Activated T-helper 1 cell treated with anti-CD3 and anti-CD28 coated beads, Interleukin-2, amount 50 U/mL, for 16 hours (primary cell): Measurements from ENCODE around the gene KIF12.

Experiments used
- DNase-seq, 2 donors: peaks; one replicate each; pipeline ENCODE4 v3.0.0-alpha.2; 2020; ENCODE audit warnings: low read depth in 1 of 2, low spot score in 1 of 2

KIF12 gene

DNA sequence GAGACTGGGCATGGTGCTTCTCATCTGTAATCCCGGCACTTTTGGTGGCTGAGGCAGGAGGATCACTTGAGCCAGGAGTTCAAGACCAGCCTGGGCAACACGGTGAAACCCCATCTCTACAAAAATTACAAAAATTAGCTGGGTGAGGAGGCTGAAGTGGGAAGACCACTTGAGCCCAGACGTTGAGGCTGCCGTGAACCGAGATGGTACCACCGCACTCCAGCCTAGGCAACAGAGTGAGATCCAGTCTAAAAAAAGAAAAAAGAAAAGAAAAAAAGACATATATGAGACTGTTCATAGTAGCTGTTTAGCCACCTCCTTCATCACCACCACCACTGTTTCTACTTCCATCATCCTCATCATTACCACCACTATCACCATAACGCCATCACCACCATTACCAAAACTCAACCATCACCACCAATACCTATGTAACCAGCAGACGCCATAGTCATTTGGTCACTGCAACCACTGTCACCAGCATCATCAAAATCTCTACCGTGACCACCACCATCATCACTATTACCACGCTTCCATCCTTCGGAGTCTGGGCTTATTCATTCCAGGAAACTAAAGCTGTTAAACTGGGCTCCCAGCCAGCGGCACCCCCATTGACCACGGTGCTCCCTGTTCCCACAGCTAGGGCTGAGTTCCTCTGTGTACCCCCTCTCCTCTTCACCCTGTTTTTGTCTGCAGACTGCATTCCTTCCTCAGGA is 8.4 kb upstream of the KIF12 start:
- DNase-seq: no peak

- no peak for DNase-seq
Observed at GRCh38 chr9:114105236-114105635, 6.1 kb upstream of the KIF12 start.

DNA sequence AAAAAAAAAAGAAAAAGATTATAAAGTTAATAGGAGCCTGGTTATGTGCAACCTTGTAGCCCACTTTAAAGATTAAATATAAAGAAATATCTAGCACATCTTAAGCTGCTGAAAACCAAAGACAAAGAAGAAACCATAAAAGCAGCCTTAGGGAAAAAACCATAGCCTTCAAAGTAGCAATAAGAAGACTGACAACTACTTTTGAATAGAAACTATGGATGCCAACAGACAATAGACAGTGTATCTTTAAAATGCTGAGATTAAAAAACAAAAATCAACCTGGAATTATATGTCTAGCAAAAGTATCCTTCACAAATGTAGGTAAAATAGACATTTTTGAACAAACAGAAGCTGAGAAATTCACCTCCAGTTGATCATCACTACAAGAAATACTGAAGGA is 3.4 kb upstream of the KIF12 start:
- DNase-seq: no peak

DNA sequence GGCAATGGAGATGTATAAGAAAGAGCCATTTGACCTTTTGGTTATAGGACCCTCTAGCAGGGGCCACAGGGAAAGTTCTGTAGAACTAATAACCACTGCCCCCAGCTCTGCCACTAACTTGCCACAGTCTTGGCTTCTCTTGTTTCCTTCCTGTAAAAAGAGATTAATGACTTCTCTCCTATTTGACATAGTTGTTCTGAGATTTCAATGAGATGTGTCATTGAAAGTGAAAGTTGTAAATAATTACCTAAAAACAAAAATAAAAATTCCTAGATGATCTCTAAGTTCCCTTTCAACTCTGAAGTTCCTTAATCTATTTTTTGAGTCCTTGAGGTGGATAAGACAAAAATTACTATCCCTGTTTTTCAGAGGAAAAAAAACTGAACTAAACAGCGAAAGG is 1.4 kb upstream of the KIF12 start:
- DNase-seq: no peak

DNA sequence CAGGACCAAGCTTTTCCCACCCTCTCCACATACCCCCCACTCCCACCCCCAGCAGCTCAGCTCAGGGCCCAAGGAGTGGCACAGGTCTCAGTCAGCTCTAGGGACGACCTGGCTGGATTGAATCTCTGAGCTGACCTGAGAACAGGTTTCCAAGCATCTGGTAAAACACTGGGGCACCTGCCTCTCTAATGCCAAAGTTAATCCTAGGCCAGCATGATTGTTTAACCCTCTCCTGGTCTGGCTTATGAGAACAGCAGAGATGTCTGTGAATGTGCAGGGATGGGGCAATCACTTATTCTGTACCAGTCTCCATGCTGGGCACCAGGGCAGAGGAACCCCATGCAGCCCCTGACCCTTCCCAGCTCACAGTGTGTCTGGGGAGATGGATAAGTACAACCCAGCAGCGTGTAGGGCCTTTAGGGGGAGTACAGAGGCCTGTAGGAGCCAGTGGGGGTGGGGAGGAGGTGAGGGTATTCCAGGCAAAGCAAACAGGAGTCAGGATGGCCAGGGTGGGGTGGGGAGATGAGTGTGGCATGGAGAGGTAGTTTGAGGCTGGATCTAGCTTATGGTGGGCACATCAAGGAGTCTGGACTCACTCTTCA is 678 bp upstream of the KIF12 start:
- DNase-seq: no peak

GRCh38 chr9:114098021-114098935 is 814 bp downstream of the KIF12 start:
- DNase-seq: no peak

- no peak for DNase-seq
Observed at GRCh38 chr9:114097613-114098020, 1.5 kb downstream of the KIF12 start.

- no peak for DNase-seq
Observed at GRCh38 chr9:114096866-114097612, 2.1 kb downstream of the KIF12 start.

DNA sequence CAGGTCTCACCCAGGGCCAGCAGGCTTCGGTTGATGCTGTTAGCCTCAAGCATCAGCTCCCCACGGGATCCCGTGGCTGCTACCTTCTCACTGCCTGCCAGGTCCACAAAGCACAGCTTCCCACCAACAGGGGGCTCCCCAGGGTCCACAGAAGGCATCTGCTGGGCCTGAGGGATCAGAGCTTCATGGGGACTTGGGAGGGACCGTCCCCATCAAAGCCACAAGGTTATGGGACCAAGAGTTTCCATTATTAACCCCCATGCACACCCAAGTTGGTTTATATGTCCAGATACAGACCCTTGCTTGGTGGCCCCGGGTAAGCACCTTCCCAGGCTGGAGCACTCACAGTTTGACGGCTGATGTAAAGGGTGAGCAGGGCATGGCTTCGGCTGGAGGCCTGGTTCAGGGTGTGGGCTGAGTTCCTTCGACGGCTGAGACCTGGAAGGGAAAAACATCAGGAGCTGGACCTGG is 3.0 kb downstream of the KIF12 start:
- no peak for DNase-seq

GRCh38 chr9:114094971-114095370 is 4.1 kb downstream of the KIF12 start:
- no peak for DNase-seq

GRCh38 chr9:114093761-114094505 is 5.2 kb downstream of the KIF12 start:
- no peak for DNase-seq

- DNase-seq: no peak
Observed at GRCh38 chr9:114093031-114093471, 6.0 kb downstream of the KIF12 start.

GRCh38 chr9:114092336-114092735 is 6.8 kb downstream of the KIF12 start:
- DNase-seq: no peak

DNA sequence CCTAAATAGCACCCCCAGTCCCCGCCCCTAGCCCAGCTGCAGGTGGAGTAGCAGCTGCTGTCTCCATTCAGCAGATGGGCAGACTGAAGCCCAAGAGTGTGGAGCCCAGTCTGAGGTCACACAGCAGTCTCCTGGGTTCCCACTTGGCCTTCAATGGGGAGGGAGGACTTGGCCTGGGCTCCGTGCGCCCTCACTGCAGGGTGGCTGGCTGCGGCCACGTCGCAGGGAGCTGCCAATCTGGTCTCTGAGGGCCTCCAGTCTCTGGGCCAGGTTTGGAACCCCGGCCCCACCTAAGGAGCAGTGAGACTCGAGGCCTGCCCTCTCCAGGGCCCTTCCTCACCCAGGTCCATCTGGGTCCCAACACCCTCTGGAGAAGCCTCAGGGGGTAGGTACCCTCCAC is 7.4 kb downstream of the KIF12 start:
- DNase-seq: no peak

DNA sequence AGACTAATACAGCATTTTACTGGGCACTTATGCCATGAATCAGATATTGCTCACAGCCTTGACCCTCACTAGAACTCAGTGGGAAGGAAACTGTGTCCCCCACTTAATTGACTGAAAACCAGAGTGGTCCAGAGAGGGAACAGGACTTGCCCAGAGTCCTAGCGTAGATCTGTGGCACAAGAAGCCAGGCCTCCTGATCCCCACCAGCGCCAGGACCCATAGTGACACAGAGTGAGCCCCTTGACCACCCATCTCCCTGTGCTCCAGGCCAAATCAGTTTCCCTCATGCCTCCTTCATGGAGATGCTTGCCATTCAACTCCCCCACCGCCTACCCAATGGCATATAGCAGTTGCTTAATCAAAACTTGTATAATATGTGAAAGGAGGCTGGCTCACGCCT is 8.3 kb downstream of the KIF12 start:
- no peak for DNase-seq

GRCh38 chr9:114089206-114089840 is 9.8 kb downstream of the KIF12 start:
- no peak for DNase-seq

DNA sequence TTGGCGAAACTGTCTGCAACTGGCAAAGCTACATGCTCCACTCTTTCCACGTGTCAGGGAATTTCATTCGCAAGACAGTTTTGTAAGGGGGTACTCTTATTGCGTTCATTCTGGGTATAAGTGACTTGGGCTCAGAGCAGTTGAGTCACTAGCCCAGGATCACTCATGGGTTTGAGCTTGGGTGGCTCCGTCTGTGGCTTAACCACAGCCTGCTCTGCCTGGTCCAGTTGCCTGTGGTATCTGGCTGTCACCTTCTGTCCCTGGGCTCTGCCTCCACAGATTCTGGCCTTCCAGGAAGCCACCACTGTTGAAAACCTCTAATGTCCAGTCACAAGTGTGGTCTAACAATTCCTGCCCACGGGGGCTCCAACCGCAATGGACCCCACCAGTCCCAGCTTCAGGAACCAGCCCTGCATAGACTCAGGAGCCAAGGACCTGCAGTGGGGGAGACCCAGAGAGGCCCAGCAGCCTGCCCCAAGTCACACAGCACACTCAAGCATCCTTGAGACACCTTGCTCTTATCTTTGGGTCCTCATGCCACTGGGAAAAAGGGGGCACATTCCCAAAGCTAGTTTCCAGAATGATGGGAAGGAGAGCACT is 10.4 kb downstream of the KIF12 start:
- DNase-seq: no peak

GRCh38 chr9:114087721-114088120 is 11.4 kb downstream of the KIF12 start:
- DNase-seq: no peak

DNA sequence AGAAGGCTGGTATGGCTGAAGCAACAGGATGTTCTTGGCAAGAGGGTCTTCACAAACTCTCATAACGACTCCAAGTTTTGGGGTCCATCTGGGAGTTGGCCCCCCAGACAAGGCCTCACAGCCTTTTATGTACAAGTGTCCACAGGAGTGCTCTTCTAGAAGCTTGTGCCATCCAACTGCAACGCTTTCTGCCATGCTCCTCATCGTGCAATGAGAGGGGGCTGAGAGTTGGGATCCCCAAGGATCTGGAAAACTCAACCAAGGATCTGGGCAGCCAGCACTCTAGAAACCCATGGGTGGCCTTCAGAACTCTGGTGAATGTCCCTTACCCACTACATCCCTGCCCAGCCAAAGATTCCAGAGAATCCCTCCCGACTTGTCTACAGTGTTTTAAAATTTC is 12.5 kb downstream of the KIF12 start:
- DNase-seq: no peak

DNA sequence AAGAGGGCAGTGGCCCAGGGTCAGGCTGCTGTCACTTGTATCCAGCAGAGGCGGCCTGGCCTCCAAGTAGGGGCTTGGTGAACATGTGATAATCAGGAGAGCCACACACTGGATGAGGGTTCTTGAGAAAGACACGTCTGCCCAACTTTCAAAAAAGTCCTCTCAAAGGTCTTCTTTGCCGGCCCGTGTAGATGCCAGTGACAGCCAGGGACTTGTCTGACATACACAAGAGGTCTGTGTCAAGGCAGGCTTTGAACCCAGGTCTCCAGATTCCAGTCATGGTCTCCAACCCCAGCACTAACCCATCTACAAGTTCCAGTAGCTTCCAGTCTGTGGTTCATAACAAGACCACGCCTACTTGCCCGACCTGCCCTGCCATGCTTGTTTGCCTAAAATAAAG is 13.1 kb downstream of the KIF12 start:
- no peak for DNase-seq
